ENCODE results near the gene MAGI1.
A peak's percentile ranks its signal among the peaks of the same experiment; 100 is the strongest.

MAGI1 gene

DNA sequence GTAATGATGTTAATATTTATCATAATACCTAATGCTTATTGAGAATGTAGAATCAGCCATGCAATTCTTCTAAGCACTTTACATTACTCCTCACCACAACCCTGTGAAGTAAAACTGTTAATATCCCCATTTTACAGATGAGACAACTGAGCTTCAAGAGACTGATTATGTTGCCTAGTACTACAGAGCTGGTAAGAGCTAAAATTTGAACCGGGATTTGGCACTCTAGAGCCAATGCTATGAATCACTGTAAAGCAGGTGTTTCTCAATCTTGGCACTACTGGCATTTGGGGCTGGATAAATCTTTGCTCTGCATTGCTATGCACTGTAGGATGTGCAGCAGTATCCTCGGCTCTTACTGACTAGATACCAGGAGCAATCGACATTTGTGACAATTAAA lies 367.7 kb downstream of the MAGI1 start:
- DNase-seq (ENCODE audit: low spot score) = no peak

DNA sequence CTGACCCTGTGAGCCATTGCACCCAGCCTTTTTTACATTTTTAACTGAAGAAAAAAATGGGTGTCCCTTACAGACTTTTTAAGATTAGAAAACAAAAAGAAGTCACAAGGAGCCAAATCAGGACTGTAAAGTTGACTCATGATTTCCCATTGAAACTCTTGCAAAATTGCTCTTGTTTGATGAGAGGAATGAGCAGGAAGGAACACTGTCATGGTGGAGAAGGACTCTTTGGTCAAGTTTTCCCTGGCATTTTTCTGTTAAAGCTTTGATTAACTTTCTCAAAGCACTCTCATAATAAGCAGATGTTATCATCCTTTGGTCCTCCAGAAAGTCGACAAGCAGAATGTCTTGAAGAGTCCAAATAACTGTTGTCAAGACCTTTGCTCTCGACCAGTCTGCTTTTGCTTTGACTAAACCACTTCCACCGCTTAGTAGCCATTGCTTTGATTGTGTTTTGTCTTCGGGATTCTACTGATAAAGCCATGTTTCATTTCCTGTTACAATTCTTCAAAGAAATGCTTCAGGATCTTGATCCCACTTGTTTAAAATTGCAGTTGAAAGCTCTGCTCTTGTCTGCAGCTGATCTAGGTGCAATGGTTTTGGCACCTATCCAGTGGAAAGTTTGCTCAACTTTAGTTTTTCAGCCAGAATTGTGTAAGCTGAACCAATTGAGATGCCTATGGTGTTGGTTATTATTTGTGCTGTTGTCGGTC lies 369.4 kb downstream of the MAGI1 start:
- no peak for DNase-seq (ENCODE audit: low spot score)

DNA sequence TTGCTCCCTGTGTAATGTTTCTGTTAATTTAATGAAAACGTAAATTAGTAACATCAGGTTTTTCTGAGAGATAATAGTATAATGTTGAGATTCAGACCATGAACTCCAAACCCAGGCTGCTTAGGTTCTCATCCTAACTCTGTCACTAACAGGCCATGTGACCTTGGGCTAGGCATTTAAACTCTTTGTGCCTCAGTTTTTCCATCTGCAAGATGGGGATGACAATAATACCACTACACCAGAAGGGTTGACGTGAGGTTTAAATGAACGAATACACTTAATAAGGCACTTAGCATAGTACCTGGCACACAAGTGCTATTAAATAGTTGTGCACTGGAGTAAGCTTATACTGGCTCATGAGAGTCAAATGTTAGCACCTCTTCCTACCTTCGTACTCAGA lies 370.8 kb downstream of the MAGI1 start:
- no peak for DNase-seq (ENCODE audit: low spot score)

DNA sequence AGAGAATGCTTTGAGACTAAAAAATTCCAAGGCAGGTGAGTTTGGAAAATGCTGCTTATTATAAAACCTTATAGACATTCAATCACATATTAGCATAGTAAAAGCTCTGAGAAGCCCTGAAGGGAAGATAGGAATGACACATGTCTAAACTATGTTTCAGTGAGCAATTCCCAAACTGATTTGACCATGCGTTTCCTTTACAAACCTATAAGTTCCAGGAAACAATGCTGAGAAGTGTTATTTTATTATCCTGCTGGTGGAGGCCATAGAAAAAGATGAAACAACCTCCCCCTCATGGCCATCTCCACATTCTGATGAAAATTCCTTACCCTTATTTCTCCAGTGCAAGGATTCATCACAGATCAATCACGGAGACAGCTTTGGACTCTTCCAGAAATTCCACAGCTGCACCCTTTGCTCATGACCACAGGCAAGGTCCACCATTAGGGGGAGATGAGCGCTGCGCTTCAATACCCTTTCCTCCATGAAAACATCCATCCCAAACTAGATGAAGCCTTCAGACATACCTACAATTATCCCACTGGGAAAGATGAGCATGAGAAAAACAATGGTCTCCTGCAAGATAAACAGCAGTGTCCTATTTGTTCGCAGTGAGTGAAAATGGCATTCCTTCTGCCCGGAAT lies 372.1 kb downstream of the MAGI1 start:
- DNase-seq (ENCODE audit: low spot score) = no peak

DNA sequence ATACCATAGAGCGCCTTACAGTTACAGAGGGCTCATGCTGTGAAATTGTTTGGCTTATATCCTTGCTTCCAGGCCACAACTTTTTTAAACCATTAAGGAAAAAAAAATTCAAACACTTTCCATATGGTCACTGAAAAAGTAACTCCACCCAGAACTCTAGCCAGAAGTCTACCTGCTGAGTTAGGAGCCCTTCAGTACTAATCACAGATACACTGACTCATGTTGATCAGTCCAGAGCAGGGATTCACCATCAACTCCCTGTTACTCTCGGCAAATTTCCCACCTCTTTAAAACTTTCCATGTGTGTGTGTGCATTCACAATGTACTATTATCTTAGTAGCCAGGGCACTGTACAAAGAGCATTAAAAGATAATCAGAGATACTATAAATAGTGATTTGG lies 372.8 kb downstream of the MAGI1 start:
- no peak for DNase-seq (ENCODE audit: low spot score)

DNA sequence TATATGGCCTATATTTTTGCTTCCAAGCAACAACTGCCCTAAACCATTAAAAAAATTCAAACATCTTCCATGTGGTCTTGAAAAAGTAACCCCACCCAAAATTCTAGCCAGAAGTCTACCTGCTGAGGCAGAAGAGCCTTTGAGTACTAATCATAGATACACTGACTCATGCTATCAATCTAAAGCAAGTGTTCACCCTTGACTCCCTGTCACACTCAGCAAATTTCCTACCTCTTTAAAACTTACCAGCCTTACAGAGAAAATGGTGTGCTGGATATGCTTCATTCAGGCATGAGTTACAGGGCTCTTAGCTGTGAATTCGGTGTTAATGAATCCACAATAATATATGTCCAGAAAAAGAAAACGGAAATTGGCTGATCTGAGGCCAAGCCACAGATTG lies 373.8 kb downstream of the MAGI1 start:
- DNase-seq (ENCODE audit: low spot score) = no peak

DNA sequence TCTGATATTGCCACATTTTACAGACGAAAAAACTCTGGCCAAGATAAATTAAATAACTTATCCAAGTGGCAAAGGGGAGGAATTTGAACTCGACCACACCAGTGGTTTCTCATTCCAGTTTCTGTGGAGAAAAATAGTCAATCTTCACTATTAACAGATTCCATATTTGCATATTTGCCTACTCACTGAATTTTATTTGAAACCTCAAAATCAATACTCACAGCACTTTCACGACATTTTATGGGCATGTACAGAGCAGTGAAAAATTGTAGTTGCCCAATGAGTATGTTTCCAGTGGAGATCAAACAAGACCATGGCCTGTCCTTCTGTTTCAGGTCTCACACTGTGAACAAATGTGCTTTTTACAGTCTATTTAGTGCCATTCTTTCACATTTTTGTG lies 374.3 kb downstream of the MAGI1 start:
- no peak for DNase-seq (ENCODE audit: low spot score)

DNA sequence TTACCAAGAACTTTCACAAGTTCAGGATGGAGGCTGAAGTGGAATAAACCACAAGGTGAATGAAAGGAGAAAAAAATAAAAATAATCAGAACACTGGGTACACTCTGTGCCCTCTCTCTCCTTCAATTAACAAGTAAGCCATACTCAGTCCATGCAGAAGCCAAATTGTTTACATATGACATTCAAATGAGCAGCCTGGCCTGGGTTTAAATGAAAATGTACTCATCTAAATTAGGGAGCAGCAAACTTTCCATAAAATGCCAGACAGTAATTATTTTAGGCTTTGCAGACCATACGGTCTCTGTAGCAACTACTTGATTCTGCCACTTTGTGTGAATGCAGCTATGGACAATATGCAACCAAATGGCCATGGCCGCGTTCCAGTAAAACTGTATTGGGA lies 376.6 kb downstream of the MAGI1 start:
- DNase-seq (ENCODE audit: low spot score) = no peak

DNA sequence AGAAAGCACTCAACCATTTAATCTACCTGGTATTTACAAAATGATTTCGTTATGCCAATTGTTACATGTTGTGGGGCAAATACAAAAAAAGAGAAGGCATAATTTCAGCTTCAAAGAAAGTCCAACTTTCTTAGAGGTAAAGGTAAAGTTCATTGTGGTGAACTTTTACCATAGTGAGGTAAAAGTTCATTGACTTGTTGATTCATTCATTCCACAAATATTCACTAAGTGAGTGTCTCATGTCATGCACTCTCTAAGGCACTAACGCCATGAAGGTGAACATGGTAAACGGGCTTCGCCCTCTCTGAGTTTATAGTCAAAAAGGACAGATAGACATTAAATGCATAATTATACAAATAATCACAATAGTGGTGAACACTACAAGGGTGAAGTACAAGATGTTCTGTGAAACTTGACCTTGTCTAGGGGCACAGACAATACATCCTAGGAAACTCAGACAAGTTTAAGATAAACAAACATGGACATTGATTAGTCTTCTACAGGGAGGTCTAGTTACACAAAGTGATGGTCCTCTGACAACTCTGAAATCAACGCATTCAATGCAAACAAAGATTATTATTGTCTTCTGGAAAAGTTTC lies 378.6 kb downstream of the MAGI1 start:
- DNase-seq (ENCODE audit: low spot score) = no peak

DNA sequence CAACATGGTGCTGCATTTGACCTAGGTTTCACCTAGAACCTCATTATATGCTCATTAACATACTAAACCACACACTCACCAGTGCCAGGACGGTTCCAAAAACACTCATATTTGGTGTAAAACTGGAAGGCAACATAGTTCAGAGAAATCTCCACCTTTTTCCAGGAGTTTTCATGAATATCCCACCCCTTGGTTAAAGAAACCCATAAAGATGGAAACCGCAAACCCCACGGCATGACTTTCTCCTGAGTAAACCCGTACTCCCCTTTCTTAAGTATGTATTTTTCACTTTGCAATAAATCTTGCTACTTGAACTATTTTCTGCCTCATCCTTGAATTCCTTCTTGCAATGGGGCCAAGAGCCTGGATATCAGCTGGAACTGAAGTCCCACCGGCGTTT lies 379.3 kb downstream of the MAGI1 start:
- no peak for DNase-seq (ENCODE audit: low spot score)

DNA sequence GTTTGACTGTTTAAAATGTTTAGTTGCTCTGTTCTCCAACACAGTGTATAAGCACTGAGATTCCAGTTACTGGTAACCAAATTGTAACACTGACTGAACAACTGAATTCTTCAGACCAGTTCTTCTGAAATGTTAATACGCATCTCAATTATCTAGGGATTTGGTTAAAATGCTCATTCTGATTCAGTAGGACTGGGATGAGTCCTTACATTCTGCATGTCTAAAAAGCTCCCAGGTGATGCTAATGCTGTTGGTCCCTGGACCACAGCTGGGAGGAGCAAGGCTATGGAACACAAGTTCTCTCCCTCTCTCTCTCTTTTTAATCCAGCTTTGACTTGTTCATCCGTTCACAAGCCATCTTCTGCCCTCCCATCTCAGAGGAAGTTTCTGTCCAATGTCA lies 380.3 kb downstream of the MAGI1 start:
- DNase-seq (ENCODE audit: low spot score) = no peak

DNA sequence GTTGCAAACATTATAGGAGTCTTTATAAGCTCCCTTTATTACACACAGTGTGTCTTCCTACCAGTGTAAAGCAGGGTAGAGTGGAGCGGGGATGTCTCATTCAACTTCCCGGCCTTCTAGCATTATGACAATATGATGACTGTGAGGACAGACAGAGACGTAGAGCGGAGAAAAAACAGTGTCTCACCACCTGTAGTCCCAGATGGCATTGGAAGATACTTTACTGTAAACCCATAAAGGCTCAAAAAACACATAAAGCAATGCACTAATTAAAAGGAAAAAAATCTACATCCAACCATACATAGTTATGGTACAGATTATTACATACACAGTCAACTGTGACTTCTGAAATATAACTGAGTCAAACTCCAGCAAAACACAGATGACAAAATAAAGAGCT lies 383.7 kb downstream of the MAGI1 start:
- no peak for DNase-seq (ENCODE audit: low spot score)

DNA sequence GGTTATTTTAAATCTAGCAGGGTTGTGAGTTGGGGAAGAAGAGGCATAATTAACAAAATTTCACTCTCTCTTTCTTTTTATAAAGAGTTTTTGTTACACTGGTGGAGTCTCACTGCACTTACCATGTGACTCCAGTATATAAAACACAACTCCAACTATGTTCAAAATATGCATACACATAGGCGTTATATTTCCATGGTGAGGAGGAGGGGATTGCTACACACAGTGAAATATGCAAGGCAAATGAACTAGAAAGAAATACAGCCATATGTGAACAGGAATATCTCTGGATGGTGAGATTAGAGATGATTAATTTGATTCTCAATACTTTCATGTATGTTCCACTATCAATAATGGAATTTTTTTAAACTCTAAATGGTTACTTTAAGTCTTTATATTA lies 385.0 kb downstream of the MAGI1 start:
- no peak for DNase-seq (ENCODE audit: low spot score)

DNA sequence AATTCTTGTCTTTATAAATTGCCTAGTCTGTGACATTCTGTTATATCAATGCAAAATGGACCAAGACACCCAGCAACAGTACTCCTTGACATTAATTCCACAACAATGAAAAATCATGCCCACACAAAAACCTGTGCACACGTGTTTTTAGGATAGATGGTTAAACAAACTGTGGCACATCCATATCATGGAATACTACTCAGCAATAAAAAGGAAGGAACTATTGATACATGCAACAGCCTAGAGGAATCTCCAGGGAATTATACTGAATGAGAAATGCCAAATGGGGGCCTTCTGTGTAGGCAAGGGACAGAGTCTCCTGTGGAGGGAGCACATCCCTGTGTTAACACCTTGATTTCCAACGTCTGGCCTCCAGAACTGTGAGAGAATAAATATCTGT lies 388.5 kb downstream of the MAGI1 start:
- DNase-seq (ENCODE audit: low spot score) = no peak

DNA sequence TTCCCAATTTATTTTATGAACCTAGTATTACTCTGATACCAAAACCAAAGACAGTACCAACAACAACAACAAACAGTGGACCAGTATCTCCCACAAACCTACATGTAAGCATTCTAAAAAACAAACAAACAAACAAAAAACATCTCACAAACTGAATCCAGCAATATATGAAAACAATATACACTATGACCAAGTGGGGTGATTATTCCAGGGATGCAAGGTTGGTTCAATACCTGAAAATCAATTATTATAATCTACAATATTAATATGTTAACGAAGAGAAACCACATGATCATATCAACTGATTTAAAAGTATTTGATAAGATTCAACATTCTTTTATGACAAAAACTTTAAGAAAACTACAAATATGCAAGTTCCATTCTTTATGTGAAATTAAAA lies 391.3 kb downstream of the MAGI1 start:
- DNase-seq (ENCODE audit: low spot score) = no peak

DNA sequence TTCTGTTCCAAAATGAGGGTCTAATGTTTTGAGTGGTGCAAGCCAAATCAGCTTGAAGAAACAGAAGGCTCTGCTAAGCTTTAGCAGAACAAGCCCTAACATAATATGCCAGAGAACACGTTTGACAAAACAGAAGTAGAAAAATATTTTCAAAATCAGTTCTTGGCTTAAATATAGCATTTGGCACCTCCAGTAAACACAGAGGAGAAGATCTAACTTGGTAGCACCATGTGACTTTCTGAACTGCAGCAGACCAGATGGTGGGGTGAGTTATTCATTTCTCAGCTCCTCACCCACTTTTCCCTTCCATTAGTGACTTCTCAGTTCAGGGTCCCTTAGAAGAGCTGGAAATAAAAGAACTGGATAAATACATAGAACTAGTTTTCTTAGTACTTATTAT lies 395.8 kb downstream of the MAGI1 start:
- DNase-seq (ENCODE audit: low spot score) = no peak

DNA sequence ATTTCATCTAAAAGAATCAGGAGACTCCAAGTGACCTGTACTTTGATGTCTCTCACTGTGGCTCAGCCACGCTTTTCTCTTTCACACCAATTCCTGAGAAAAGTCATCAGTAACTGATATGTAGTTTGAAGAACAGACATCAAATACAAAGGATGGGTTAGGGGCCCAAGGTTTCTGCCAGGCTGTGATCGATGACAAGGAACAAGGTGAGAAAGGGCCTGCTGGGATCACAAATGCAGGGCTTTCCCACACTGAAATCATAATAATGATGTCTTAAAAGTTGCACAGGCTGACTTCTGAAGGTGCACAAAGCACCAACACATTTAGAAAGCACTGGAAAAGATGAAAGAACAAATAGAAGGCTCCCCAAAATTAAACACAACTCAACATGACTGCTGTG lies 396.9 kb downstream of the MAGI1 start:
- DNase-seq (ENCODE audit: low spot score) = no peak

DNA sequence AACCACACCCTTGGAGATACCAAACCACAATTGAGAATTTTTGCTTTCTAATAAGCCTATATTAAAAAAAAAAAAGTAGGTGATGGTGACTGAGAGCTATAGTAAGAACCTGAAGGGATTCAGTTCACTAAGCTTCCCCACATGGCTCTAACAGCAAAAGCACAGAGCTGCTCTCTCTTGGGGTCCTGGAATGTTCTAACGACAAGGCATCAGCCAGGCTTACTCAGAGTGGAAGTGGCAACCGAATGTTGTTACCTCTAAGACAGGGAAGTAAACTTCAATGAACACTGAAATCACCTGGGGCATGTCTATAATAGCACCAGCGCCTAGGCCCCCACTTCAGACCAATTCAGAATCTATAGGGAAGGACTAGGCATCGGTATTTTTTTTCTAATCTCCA lies 397.7 kb downstream of the MAGI1 start:
- no peak for DNase-seq (ENCODE audit: low spot score)

DNA sequence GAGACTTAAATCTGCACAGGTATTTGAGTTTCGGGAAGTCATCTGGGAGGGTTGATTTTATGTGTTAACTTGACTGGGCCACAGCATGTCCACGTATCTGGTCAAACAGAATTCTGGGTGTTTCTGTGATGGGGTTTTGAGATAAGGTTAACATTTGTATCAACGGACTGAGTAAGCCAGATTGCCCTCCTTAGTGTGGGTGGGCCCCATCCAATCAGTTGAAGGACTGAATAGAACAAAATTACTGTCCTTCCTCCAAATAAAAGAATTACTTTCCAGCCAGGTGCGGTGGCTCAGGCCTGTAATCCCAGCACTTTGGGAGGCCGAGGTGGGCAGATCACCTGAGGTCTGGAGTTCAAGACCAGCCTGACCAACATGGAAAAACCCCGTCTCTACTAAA lies 399.3 kb downstream of the MAGI1 start:
- no peak for DNase-seq (ENCODE audit: low spot score)

DNA sequence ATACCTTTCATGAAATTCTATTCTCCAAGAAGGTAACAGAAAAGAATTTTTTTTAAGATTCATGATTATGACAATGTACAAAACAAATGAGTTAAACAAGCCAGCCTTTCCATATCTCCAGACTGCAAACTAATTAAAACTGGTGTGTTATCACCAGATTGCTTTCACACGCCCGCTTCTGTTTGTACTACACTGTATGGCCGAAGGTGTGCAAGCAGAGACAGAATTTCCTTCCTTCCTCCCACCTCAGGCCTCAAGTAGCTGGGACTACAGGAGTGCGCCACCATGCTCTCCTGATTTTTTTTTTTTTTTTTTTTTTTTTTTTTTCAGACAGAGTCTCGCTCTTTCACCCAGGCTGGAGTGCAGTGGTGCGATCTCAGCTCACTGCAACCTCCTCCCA lies 400.4 kb downstream of the MAGI1 start:
- no peak for DNase-seq (ENCODE audit: low spot score)

DNA sequence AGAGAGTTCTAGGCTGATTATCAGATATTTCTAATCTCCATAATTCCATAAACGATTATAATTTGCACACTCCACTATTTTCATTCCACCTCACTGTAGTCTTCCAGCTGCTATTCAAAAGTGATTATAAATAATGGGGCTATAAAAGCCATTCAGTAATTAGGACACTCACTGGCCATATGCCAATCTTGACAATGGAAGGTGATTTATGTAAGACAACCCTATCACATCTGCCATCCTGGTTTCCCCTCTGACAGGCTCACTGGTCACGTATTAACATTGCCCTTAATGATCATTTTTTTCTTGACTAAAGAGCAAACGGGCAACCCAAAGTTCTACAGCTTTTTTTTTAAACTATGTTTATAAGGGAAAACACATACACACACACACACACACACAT lies 402.4 kb downstream of the MAGI1 start:
- DNase-seq (ENCODE audit: low spot score) = peak; percentile 33

DNA sequence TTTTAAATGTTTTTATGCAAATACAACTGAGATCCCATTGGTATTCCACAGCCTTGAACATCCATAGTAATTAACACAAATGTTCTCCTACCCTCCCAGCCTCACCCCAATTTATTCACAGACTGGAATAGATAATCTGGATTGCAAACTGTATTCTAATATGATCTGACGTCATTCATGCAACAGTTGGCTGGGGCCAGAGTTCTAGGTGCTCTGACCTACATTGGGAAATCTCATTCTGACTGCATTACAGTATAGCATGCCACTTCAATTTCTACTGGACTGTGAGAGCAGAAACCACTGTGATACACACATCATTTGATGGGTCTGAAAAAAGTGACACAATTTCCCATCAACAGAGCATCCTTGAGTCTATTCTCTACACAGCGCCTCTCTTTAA lies 403.1 kb downstream of the MAGI1 start:
- no peak for DNase-seq (ENCODE audit: low spot score)

DNA sequence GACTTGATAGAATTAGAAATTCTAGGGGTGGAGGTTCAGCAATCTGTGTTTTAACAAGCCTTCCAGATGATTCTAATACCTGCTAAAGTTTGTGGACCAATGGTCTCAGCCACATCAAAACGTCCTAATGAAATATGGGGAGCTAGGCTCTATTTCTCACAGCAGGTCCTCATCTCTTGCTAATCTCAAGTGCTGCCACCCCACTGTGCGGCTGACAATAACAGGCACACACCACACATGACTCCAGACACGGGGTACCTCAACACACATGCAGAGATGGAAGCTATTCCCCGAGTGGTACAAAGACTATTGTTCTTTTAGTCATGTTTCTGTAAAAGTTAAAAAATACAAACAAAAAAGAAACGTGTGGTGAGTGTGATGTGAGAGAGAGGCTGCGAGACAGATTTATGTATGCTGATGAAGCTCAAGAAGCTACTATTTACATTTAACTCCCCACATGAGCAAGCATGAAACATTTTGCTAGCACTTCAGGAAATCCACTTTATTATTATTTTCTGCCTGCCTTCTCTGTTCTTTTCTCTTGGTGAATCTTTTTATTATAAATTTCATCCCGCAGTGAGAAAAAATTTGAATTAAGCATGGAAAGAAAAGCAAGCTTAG lies 405.6 kb downstream of the MAGI1 start:
- DNase-seq (ENCODE audit: low spot score) = no peak
